ENCODE results near the gene RACK1.
"Not testable (repeated sequence)": the region's sequence is repeated elsewhere in the genome, so short reads cannot be mapped to it uniquely, and the experiment has no call there.

GRCh38 chr5:181282415-181282814 is 38.7 kb upstream of the RACK1 start:
- not testable (repeated sequence) for TF ChIP-seq YY1 (IDR thresholded peaks at IDR 0.05; ENCODE audit: insufficient read depth, insufficient read length); SUZ12 (IDR thresholded peaks at IDR 0.05; ENCODE audit: extremely low read depth, insufficient read depth, insufficient read length); ZNF274 (IDR thresholded peaks at IDR 0.05; ENCODE audit: low read depth, low read length)
